ENCODE measurements around the gene SFRP4. TPM values are rescaled to one million over a fixed set of nuclear protein-coding genes. Genes with fewer than 3 reads are reported as not detected.

The SFRP4 gene
- total and polyA plus RNA-seq, 2 of the 8 experiments (the other 6 are each of a cell fraction or from before 2014, with no cell fraction given), result 0.03 TPM; not detected in 1

DNA sequence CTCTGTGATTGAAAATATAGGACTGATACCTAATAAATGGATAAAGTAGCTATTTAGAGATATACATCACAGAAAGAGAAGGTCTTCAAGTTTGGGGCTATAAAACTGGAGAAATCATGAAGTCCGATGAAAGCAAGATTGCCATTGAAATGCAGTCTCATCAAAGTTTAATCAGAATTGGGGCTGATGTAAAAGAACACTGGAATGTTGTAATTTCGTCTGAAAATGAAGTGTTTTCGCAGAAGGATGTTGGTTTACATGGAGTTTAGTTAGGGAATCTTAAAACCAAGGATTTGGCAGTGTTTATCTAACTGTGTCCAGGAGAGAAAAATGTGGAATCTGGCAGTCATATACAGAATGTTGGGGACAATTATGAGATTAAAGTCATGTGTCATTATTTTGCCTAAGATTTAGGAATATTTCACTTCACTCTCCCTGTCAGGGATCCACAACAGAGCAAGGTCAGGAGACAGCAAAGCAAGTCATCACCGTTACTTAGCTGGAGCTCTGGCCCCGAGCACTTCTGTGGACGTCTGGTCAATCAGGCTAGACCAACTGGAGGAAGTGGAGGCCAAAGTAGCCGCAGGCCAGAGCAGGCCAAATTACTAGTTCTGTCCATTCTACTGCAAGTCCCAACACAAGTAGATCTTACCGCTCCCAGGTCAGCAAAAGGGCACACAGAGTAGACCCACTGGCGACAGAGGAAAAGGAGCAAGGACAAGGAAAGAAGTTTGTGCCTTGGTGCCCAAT lies 40.8 kb upstream of the SFRP4 start (continued):
- TF ChIP-seq, protein P1, sequence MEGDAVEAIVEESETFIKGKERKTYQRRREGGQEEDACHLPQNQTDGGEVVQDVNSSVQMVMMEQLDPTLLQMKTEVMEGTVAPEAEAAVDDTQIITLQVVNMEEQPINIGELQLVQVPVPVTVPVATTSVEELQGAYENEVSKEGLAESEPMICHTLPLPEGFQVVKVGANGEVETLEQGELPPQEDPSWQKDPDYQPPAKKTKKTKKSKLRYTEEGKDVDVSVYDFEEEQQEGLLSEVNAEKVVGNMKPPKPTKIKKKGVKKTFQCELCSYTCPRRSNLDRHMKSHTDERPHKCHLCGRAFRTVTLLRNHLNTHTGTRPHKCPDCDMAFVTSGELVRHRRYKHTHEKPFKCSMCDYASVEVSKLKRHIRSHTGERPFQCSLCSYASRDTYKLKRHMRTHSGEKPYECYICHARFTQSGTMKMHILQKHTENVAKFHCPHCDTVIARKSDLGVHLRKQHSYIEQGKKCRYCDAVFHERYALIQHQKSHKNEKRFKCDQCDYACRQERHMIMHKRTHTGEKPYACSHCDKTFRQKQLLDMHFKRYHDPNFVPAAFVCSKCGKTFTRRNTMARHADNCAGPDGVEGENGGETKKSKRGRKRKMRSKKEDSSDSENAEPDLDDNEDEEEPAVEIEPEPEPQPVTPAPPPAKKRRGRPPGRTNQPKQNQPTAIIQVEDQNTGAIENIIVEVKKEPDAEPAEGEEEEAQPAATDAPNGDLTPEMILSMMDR (IDR thresholded peaks at IDR 0.05; ENCODE audit: control extremely low read depth in 1 of 3, insufficient read depth in 1 of 3, low read depth in 1 of 3, low read length in 3 of 3), result no peak
- TF ChIP-seq NANOG (IDR thresholded peaks at IDR 0.05; ENCODE audit: insufficient read depth, low read depth, low read length, poor library complexity, severe bottlenecking) (no peak), CBX8 (IDR thresholded peaks at IDR 0.05; ENCODE audit: borderline replicate concordance, low read depth, low read length) (no peak), POLR2AphosphoS5 (IDR thresholded peaks at IDR 0.05; ENCODE audit: low read depth, low read length) (no peak), ZNF274 (IDR thresholded peaks at IDR 0.05; ENCODE audit: borderline replicate concordance, extremely low read depth, low read length) (no peak), BCL11A (IDR thresholded peaks at IDR 0.05; ENCODE audit: low read depth in 2 of 2, low read length in 2 of 2) (no peak)

All from H1 (cell line).